Activated CD4-positive, alpha-beta T cell treated with anti-CD3 and anti-CD28 coated beads, Interleukin-2, amount 10 ng/mL, durations not matched to agents 24 days and 14 days (primary cell): Measurements from ENCODE around the gene ASAP3. TPM values are rescaled to one million over a fixed set of nuclear protein-coding genes. Genes with fewer than 3 reads are reported as not detected.
"Not testable (repeated sequence)": the region's sequence is repeated elsewhere in the genome, so short reads cannot be mapped to it uniquely, and the experiment has no call there.

ENCODE experiments used
- DNase-seq: peaks from one replicate; pipeline ENCODE4 v3.0.0; 2022
- H3K27ac Mint-ChIP-seq: one replicate; pipeline ENCODE4 v1.8.0; 2022; ENCODE audit warnings: mild to moderate bottlenecking, mixed read lengths
- H3K27me3 Mint-ChIP-seq: one replicate; pipeline ENCODE4 v1.8.0; 2022; ENCODE audit warnings: mixed read lengths
- H3K36me3 Mint-ChIP-seq: one replicate; pipeline ENCODE4 v1.8.0; 2022; ENCODE audit warnings: low read depth, mild to moderate bottlenecking, mixed read lengths
- H3K4me1 Mint-ChIP-seq: one replicate; pipeline ENCODE4 v1.8.0; 2021; ENCODE audit warnings: mixed read lengths
- H3K4me3 Mint-ChIP-seq: one replicate; pipeline ENCODE4 v1.8.0; 2022; ENCODE audit warnings: mild to moderate bottlenecking, moderate library complexity, mixed read lengths
- H3K9me3 Mint-ChIP-seq: one replicate; pipeline ENCODE4 v1.8.0; 2021; ENCODE audit warnings: mixed read lengths
- intact Hi-C: fragments of 100-400 bp; cut with micrococcal nuclease; formaldehyde crosslinking; loops from one replicate; pipeline ENCODE4 v1.15.1; 2023
- total RNA-seq: library from RNA; stranded (reverse); gene quantifications from 2 replicates; pipeline ENCODE4 v1.2.3, GENCODE V29; 2022

Gene ASAP3
- total RNA-seq, 1 donor from 2014 or later, result 0.63 TPM

DNA sequence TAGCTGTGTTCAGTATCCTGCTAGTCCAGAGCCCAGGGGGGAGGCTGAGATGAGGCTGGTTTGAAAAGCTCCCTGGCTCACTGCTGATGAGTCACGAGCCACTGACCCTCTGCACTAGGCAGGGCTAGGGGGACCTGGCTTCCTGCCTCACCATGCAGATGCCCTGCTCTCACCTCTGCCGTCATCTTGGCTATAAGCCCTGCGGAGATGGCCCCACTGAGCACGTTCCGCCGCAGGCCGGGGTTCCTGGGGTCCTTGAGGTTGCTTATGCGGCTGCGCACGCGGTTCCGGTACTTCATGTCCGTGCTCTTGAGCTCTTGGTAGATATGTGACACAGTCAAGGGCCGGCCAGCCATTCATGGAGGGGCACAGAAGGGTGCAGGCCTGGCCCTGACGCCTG, 90.3 kb downstream of the ASAP3 start:
- Mint-ChIP-seq H3K9me3 (no peaks in the 10 kb centered on the region), H3K27me3 (peaks cover 2% of the 10 kb centered on the region), H3K36me3 (no peaks in the 10 kb centered on the region), H3K4me1 (peaks cover 3% of the 10 kb centered on the region), H3K27ac (no peak overlapping the region), H3K4me3 (no peak overlapping the region)
- intact Hi-C loops, result no loop called here
- DNase-seq, result no peak

- H3K27ac Mint-ChIP-seq, result no peak overlapping the region
- no peak for DNase-seq
- no peak overlapping the region for H3K4me3 Mint-ChIP-seq
- peaks cover 3% of the 10 kb centered on the region for H3K4me1 Mint-ChIP-seq
- H3K9me3 Mint-ChIP-seq, result no peaks in the 10 kb centered on the region
- H3K36me3 Mint-ChIP-seq, result no peaks in the 10 kb centered on the region
- intact Hi-C loops, result no loop called here
- peaks cover 2% of the 10 kb centered on the region for H3K27me3 Mint-ChIP-seq
These were observed 91.7 kb downstream of the ASAP3 start for GRCh38 chr1:23392125-23392855.

DNA sequence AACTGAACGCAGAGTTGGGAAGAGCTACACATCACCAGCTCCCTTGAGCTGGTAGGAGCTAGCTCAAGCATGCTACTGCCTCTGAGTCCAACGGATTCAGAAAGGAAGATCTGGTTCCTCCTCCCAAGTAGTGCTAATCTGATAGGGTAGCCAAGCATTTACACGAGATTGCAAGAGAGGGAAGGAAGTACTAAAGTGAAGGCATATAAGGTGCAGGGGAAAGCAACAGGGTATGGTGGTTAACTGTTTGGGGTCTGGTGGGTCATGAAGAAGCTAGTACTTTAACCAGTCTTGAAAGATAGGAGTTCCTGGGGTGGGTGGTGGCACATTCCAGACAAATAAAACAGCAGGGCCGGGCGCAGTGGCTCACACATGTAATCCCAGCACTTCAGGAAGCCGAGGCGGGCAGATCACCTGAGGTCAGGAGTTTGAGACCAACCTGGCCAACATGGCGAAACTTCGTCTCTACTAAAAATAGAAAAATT, 94.1 kb downstream of the ASAP3 start:
- intact Hi-C loops, result no loop called here

GRCh38 chr1:23387494-23387893, 96.5 kb downstream of the ASAP3 start:
- Mint-ChIP-seq H3K4me1 (no peaks in the 10 kb centered on the region), H3K4me3 (no peak overlapping the region), H3K36me3 (no peaks in the 10 kb centered on the region), H3K27ac (no peak overlapping the region), H3K27me3 (peaks cover 2% of the 10 kb centered on the region), H3K9me3 (no peaks in the 10 kb centered on the region)
- intact Hi-C loops, result no loop called here
- DNase-seq, result no peak

More for the DNA sequence above, 94.1 kb downstream of the ASAP3 start:
- Mint-ChIP-seq H3K4me3 (no peak overlapping the region), H3K36me3 (no peaks in the 10 kb centered on the region), H3K9me3 (no peaks in the 10 kb centered on the region), H3K27me3 (peaks cover 2% of the 10 kb centered on the region), H3K4me1 (no peaks in the 10 kb centered on the region), H3K27ac (no peak overlapping the region)
- no peak for DNase-seq

- no peak for DNase-seq
- H3K27me3 Mint-ChIP-seq, result no peaks in the 10 kb centered on the region
- intact Hi-C loops, result no loop called here
- no peaks in the 10 kb centered on the region for H3K4me1 Mint-ChIP-seq
- no peaks in the 10 kb centered on the region for H3K36me3 Mint-ChIP-seq
- no peak overlapping the region for H3K27ac Mint-ChIP-seq
- H3K4me3 Mint-ChIP-seq, result no peak overlapping the region
- H3K9me3 Mint-ChIP-seq, result no peaks in the 10 kb centered on the region
These were observed 98.8 kb downstream of the ASAP3 start for GRCh38 chr1:23385119-23385621.

- H3K36me3 Mint-ChIP-seq, result no peaks in the 10 kb centered on the region
- H3K4me3 Mint-ChIP-seq, result no peak overlapping the region
- intact Hi-C loops, result no loop called here
- no peak for DNase-seq
- H3K27ac Mint-ChIP-seq, result no peak overlapping the region
- H3K27me3 Mint-ChIP-seq, result no peaks in the 10 kb centered on the region
- H3K9me3 Mint-ChIP-seq, result no peaks in the 10 kb centered on the region
- H3K4me1 Mint-ChIP-seq, result no peaks in the 10 kb centered on the region
These were observed 99.5 kb downstream of the ASAP3 start for GRCh38 chr1:23384312-23385058.

DNA sequence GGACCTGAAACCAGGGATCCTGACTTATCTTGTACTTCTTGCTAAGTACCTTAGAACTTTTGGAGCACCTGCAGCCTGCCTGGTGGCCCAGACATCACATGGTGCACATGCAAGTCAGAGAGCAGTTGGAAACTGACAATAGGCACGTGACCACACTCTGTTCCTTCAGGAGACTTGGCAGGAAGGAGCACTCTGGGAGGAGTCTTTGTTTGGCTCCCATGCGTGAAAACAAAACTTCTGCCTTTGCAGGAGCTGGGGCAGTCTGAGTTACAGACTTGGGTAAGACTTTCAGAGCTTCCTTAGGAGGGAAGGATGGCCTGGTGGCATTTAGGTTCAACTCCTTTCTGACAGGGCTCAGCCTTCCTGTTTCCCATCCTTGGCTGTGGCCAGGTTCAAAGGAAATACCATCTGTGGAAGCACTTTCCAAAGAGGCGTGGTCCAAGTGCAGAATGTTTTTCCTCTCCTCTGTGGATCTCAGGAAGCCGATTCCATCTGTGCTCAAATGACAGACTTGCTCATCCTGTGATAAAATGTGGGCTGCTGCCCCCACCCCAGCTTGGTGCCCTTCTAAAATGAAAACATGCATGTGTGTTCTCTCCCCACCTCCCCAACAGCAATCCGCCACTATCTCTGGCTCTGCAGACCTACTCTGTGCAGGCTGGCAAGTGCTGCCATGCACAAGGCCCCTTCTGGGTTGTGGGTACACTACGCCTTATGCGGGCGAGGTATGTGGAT, 100.2 kb downstream of the ASAP3 start:
- no peak overlapping the region for H3K27ac Mint-ChIP-seq
- no peak for DNase-seq
- no peaks in the 10 kb centered on the region for H3K27me3 Mint-ChIP-seq
- intact Hi-C loops, result no loop called here
- no peak overlapping the region for H3K4me3 Mint-ChIP-seq
- H3K36me3 Mint-ChIP-seq, result no peaks in the 10 kb centered on the region
- H3K9me3 Mint-ChIP-seq, result no peaks in the 10 kb centered on the region
- H3K4me1 Mint-ChIP-seq, result no peaks in the 10 kb centered on the region

GRCh38 chr1:23381233-23381885, 102.6 kb downstream of the ASAP3 start:
- Mint-ChIP-seq H3K27me3 (no peaks in the 10 kb centered on the region), H3K27ac (no peak overlapping the region), H3K4me1 (no peaks in the 10 kb centered on the region), H3K9me3 (no peaks in the 10 kb centered on the region), H3K36me3 (no peaks in the 10 kb centered on the region), H3K4me3 (no peak overlapping the region)
- intact Hi-C loops, result no loop called here
- DNase-seq, result no peak

- Mint-ChIP-seq H3K27me3 (no peaks in the 10 kb centered on the region), H3K4me3 (no peak overlapping the region), H3K4me1 (no peaks in the 10 kb centered on the region), H3K9me3 (no peaks in the 10 kb centered on the region), H3K36me3 (no peaks in the 10 kb centered on the region), H3K27ac (no peak overlapping the region)
- intact Hi-C loops, result no loop called here
- no peak for DNase-seq
These were observed 103.3 kb downstream of the ASAP3 start for GRCh38 chr1:23380719-23381118.

DNA sequence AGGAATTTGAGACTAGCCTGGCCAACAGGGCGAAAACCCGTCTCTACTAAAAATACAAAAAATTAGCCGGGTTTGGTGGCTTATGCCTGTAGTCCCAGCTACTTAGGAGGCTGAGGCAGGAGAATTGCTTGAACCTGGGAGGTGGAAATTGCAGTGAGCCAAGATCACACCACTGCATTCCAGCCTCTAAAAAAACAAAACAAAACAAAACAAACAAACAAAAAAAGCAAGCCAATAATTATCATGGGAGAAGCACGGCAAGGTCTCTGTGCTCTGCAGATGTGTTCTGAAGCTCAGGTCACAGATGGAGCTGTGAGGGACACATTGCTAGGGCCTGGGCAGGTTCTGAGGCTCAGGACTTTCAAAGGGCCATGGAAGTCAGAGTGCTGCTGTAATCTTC, 103.7 kb downstream of the ASAP3 start:
- H3K4me3 Mint-ChIP-seq, H3K27ac Mint-ChIP-seq, H3K4me1 Mint-ChIP-seq, H3K27me3 Mint-ChIP-seq, H3K9me3 Mint-ChIP-seq, H3K36me3 Mint-ChIP-seq, intact Hi-C loops, DNase-seq: not testable (repeated sequence)

Other genes starting within 250 kb of the ASAP3 start
- gene HNRNPR, start 139.9 kb downstream of the ASAP3 start, total RNA-seq, result 229 and 235 TPM in 2 replicates
- 5.2 TPM in 2 replicates for gene ZNF436, start 114.3 kb downstream of the ASAP3 start, total RNA-seq
- 6.7 and 7.8 TPM in 2 replicates for gene TCEA3, start 59.4 kb downstream of the ASAP3 start, total RNA-seq
- 30.4 and 33.7 TPM in 2 replicates for gene E2F2, start 47.1 kb upstream of the ASAP3 start, total RNA-seq
- 21.2 and 23.5 TPM in 2 replicates for gene ID3, start 75.3 kb upstream of the ASAP3 start, total RNA-seq
- gene RPL11, start 207.6 kb upstream of the ASAP3 start, total RNA-seq, result 1,147 and 1,194 TPM in 2 replicates